ENCODE measurements around the gene NFIA. TPM values are rescaled to one million over a fixed set of nuclear protein-coding genes. Genes with fewer than 3 reads are reported as not detected.

The NFIA gene
- polyA plus RNA-seq, 3 donors, result 14.4 to 14.7 (median 14.6) TPM

DNA sequence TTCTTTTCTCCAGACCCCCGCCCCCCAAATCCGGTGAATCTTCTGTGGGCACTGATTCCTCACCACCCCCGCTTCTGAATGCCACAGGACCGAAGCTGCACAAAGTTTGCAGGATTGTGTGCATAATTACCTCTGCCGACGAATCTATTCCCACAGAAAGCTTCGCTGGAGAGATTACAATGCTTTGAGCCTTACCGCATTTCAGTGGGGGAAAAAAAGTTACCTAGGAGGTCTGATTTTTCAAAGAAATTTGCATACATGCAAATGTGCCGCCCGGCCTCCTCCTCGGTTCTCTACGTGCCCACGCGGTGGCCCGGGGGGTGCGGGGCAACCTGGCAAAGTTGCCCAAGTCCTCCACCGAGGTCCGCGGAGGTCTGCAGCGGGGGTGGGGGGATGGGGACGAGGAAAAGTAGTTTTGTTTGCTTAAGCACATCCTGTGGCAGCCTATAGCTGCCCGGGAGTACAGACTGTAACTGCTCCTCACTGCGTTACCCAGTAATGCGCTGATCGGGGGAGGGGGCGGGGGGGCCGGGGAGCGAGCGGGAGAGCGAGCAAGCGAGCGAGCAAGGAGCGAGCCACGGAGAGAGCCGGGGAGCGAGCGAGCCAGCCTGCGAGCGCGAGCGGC is 563 bp upstream of the NFIA start:
- no peak for DNase-seq

DNA sequence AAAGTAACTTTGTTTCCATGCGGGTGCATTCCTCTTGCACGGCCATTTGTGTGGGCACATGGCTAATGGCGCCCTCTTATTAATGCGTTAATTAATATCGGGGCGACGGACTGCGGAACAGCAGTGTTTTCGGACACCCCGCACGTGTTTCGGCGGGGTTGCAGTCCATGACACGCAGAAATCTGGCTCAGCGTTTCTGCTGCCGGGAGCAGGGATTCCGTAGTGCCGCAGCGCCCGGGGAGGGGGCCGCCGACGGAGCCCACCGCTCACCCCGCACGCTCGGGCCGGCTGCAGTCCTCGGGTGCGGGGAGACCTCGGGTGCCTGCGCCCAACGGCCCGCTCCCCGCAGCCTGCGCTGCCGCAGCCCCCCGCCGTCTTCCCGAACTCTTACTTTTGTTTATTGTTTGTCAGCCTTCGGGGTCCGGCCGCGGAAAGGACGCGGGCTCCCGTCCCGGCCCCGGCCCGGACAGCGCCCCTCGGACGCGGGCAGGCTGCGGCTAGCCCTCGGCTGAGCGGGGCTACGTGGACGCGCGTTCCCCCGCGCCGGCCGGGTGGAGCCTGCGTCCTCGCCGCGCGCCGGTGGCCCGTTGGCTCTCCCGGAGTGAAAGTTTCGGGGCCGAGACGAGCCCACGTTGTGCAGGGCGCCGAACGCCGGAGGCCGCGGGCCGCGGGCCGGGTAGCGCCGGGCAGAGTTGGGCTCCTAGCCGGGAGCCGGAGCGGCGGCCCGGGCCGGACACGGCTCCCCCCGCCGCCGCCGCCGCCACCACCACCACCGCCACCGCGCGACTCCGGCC is 849 bp downstream of the NFIA start:
- no peak for DNase-seq

DNA sequence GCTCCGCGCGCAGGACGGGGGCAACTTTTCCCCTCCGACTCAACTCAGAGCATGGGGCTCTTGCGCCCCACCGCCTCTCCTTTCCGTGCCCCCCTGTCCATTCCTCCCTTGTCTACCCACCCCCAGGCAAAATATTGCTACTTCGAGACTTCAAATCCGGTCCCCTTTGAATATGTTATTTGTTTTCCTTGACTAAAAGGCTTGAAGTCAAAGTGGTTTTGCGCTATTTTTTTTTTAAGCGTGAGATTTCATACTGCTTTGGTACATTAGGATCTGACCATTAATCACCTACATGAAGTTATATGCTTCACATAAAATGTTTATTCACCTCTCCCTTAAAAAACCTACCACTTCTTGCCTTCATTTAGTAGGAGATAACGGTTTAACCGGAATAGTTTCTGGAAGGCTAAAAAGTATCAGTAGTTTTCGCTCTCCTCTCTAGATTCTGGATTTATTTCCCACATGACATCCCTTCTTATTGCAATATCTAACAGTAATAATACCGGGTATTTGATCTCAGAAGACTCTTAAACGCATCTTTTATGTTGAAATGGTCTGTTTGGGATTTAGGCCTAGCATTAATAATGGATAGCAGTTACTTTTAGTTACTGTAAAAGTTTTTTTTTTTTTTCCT is 1.6 kb downstream of the NFIA start:
- DNase-seq, result no peak

DNA sequence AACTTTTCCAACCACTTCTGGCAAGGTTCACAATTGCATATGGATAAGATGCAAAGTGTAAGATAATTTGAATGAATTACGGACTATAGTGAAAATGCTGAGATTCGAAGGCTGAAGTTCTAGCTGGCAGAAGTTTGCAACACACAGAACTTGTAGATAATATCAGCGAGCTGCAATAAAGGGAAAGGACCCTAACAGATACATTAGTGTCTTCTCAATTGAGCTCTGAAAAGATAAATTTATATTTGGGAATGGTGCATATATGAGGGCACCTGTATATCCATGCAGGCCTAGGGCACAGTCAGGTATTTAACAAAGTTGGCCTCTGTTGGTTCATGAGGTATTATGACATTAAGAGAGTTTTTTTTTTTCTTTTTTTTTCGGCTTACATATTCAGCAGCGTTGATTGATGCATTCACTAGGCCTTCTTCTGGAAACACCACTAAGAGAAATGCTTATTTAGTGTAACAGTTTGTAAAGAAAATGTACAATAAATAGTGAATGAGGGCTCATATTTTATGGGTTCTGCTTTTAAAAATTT is 2.2 kb downstream of the NFIA start:
- DNase-seq, result no peak

DNA sequence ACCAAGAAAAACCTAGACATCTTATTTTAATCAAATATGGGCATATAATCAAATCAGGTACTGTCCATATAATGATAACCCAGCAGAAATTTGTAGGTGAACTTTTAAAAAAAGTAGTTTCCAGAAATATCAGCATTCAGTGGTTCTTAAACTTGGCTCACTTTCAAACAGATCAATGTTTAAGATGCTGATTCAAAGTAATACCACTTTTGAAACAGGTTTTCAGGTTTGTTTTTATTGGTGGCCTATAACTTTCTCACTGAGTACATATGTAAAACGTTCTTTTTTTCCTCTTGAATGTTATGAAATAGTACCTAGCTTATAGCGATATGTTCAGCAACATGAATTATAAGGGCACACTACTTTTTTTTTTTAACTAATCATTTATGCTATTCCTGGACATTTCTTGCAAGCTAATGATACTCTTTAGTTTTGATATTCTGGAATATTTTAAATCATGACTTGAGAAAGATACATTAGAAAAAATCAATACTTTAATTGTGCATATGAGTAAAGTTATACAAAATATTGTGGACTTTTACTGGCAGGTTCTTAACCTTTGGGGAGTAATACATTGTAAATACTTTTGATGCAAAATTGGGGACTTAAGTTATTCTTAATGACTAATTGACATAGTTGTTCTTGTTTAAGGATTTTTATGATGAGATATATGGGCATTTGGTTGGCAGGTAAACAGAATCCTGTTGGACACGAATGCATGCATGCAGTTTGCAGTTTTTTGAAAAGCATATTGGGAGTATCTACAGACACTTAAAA is 3.0 kb downstream of the NFIA start:
- DNase-seq, result no peak

GRCh38 chr1:61085983-61086644 is 3.8 kb downstream of the NFIA start:
- DNase-seq, result no peak

GRCh38 chr1:61087571-61087970 is 5.2 kb downstream of the NFIA start:
- DNase-seq, result no peak

GRCh38 chr1:61088163-61088974 is 6.0 kb downstream of the NFIA start:
- no peak for DNase-seq

DNA sequence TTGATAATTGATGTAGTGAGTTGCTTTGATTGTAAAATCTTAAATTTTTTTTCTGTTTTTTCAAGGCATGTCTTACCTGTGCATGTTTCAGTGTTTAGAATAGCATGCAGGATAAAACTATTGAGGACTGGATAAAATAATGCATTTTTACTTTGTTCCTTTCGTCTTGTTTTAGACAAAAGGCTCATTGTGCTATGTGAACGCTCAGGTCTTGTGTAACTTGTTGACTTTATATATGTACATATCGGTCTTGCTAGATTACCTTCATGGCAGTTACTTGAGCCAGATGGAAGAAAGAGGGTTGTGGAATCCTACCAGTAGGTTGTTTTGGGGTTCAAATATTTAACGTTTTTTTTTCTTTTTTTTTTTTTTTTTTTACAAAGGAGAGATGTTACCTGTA is 7.0 kb downstream of the NFIA start:
- no peak for DNase-seq

- DNase-seq, result no peak
These were observed 7.4 kb downstream of the NFIA start for GRCh38 chr1:61089741-61090140.

GRCh38 chr1:61090546-61091202 is 8.3 kb downstream of the NFIA start:
- DNase-seq, result no peak

GRCh38 chr1:61091455-61091854 is 9.1 kb downstream of the NFIA start:
- no peak for DNase-seq

GRCh38 chr1:61092642-61093041 is 10.3 kb downstream of the NFIA start:
- DNase-seq, result no peak

DNA sequence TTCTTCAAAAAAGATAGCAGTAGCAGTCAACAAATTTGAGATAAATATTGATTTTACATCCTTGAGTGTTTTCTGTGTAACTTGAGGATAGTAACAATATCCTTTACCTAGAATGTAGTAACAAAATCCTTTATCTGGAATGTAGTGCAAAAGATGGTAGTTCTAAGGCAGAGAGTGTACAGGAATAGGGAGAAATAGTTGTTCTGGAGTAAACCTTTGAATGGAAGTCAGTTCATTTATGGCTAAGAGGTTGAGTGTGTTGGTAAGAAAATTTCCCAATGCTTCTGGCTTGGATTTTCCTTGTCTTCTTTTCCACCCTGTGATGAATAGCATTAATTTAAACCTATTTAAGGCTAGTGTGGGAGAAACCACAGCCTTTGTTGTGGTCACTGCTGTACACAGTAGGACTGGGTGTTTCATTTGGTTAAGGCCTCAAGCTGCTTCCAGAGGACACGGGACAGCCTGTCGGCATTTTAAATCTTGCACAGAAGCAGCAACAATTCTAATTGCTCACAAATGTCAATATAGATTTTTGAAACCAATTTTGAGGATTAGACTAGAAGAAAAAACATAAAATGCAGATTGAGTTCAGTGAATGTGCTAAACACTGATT is 11.3 kb downstream of the NFIA start:
- DNase-seq, result no peak

DNA sequence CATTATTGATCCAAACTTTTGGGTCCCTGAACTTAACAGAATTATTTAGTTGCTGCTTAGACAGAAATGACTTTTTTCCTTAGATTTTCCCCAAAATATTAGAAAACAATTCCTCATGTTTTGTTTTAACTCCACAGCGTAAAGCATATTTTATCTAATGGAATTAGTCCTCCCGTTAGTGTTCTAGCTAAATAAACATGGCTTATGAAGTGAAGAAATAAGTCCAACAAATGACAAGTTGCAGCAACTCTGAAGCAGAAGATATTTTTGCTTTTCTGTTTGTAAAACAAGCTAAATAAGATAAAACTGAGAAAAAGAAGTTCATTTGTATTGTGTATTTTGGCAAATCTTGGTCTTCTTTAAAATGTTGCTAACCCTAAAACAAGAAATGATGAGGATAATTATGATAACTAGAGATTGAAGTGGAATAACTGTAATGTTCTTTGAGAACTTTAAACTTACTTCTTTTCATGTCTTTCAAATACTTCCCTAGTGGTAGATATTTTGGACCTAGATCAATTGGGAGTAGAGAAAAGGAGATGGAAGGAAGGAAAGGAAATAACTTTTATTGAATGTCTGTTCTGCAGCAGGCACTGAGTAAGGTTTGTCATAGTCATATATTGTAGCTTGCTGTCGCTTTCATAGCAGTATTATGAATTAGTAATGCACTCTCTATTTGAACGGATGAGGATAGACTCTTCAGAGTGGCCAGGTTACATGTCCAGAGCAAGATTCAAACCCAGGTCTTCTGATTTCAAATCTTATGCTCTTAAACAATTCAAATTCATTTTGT is 12.5 kb downstream of the NFIA start:
- DNase-seq, result no peak

GRCh38 chr1:61095470-61095812 is 13.1 kb downstream of the NFIA start:
- no peak for DNase-seq

DNA sequence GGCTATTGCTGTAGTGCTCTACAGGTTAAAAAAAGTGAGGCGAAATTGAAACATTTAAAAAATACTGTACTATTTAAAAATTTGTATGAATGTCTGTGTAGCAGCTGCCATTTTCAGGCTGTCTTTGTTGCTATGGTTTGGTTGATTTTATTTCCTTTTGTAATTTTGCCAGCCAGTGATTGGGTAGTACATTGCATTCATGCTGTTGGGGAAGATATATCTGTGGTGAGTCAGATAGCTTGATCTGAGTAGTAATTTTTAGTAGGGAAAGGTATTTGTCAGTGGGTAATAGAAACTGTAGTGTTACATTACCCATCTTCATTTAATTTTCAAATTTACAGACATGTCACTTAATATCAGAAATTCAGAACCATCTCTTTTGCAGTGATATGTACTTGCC is 15.0 kb downstream of the NFIA start:
- no peak for DNase-seq

- no peak for DNase-seq
These were observed 15.4 kb downstream of the NFIA start for GRCh38 chr1:61097722-61098121.

GRCh38 chr1:61098333-61098732 is 16.0 kb downstream of the NFIA start:
- no peak for DNase-seq

Measured in renal pelvis (tissue), 4 donors.